ENCODE measurements around the gene LTBP1. TPM values are rescaled to one million over a fixed set of nuclear protein-coding genes. Genes with fewer than 3 reads are reported as not detected.

LTBP1 gene
- total RNA-seq, 1 donor from 2014 or later, result 36.0 TPM

GRCh38 chr2:33298233-33298632, 351.5 kb downstream of the LTBP1 start:
- H3K4me3 ChIP-seq, result no peak overlapping the region
- intact Hi-C loops (cut with DNase I), result no loop called here
- H3K4me1 ChIP-seq, result no peaks in the 10 kb centered on the region
- H3K9me3 ChIP-seq, result no peaks in the 10 kb centered on the region
- no peaks in the 10 kb centered on the region for H3K36me3 ChIP-seq
- H3K27ac ChIP-seq, result no peak overlapping the region
- DNase-seq (no peak), ATAC-seq (no peak)
- no peak for TF ChIP-seq CTCF (IDR thresholded peaks at IDR 0.05)
- H3K27me3 ChIP-seq, result no peaks in the 10 kb centered on the region

- Histone ChIP-seq H3K4me1 (no peaks in the 10 kb centered on the region), H3K27me3 (no peaks in the 10 kb centered on the region), H3K36me3 (no peaks in the 10 kb centered on the region), H3K27ac (no peak overlapping the region), H3K4me3 (no peak overlapping the region), H3K9me3 (no peaks in the 10 kb centered on the region)
- no peak for TF ChIP-seq CTCF (IDR thresholded peaks at IDR 0.05)
- intact Hi-C loops (cut with DNase I), result no loop called here
- no peak for ATAC-seq
- DNase-seq, result no peak
These were observed 354.6 kb downstream of the LTBP1 start for GRCh38 chr2:33301355-33301754.

- H3K4me3 ChIP-seq, result no peak overlapping the region
- no peak overlapping the region for H3K27ac ChIP-seq
- no peaks in the 10 kb centered on the region for H3K27me3 ChIP-seq
- intact Hi-C loops (cut with DNase I), result no loop called here
- DNase-seq (no peak), ATAC-seq (no peak)
- H3K36me3 ChIP-seq, result no peaks in the 10 kb centered on the region
- no peaks in the 10 kb centered on the region for H3K4me1 ChIP-seq
- no peaks in the 10 kb centered on the region for H3K9me3 ChIP-seq
- no peak for TF ChIP-seq CTCF (IDR thresholded peaks at IDR 0.05)
These were observed 355.6 kb downstream of the LTBP1 start for GRCh38 chr2:33302348-33302747.

- no peak for DNase-seq
- Histone ChIP-seq H3K27me3 (no peaks in the 10 kb centered on the region), H3K4me3 (no peak overlapping the region), H3K9me3 (no peaks in the 10 kb centered on the region), H3K4me1 (no peaks in the 10 kb centered on the region), H3K36me3 (no peaks in the 10 kb centered on the region), H3K27ac (no peak overlapping the region)
- intact Hi-C loops (cut with DNase I), result no loop called here
- ATAC-seq, result no peak
- no peak for TF ChIP-seq CTCF (IDR thresholded peaks at IDR 0.05)
These were observed 357.5 kb downstream of the LTBP1 start for GRCh38 chr2:33304032-33304864.

GRCh38 chr2:33307659-33308270, 361.0 kb downstream of the LTBP1 start:
- intact Hi-C loops (cut with DNase I), result no loop called here
- no peak for TF ChIP-seq CTCF (IDR thresholded peaks at IDR 0.05)
- H3K4me3 ChIP-seq, result no peak overlapping the region
- no peaks in the 10 kb centered on the region for H3K27me3 ChIP-seq
- no peaks in the 10 kb centered on the region for H3K9me3 ChIP-seq
- no peak overlapping the region for H3K27ac ChIP-seq
- ATAC-seq (no peak), DNase-seq (no peak)
- H3K36me3 ChIP-seq, result no peaks in the 10 kb centered on the region
- no peaks in the 10 kb centered on the region for H3K4me1 ChIP-seq
